ENCODE data around the gene DOHH.

GRCh38 chr19:3547301-3547731 lies 46.8 kb upstream of the DOHH start:
- TF ChIP-seq POLR2AphosphoS5 (IDR thresholded peaks at IDR 0.05; ENCODE audit: borderline replicate concordance, low read depth, low read length) (no peak), EZH2 (IDR thresholded peaks at IDR 0.05) (no peak)
